Cardiac atrium fibroblast (primary cell): ENCODE measurements around the gene PHRF1. TPM values are rescaled to one million over a fixed set of nuclear protein-coding genes. Genes with fewer than 3 reads are reported as not detected.

ENCODE experiments used
- total RNA-seq: library from RNA; depleted of rRNA; stranded (reverse); fragments of >200 nt; gene quantifications from 2 replicates; pipeline ENCODE4 v1.2.3, GENCODE V29; 2015

PHRF1 gene, protein sequence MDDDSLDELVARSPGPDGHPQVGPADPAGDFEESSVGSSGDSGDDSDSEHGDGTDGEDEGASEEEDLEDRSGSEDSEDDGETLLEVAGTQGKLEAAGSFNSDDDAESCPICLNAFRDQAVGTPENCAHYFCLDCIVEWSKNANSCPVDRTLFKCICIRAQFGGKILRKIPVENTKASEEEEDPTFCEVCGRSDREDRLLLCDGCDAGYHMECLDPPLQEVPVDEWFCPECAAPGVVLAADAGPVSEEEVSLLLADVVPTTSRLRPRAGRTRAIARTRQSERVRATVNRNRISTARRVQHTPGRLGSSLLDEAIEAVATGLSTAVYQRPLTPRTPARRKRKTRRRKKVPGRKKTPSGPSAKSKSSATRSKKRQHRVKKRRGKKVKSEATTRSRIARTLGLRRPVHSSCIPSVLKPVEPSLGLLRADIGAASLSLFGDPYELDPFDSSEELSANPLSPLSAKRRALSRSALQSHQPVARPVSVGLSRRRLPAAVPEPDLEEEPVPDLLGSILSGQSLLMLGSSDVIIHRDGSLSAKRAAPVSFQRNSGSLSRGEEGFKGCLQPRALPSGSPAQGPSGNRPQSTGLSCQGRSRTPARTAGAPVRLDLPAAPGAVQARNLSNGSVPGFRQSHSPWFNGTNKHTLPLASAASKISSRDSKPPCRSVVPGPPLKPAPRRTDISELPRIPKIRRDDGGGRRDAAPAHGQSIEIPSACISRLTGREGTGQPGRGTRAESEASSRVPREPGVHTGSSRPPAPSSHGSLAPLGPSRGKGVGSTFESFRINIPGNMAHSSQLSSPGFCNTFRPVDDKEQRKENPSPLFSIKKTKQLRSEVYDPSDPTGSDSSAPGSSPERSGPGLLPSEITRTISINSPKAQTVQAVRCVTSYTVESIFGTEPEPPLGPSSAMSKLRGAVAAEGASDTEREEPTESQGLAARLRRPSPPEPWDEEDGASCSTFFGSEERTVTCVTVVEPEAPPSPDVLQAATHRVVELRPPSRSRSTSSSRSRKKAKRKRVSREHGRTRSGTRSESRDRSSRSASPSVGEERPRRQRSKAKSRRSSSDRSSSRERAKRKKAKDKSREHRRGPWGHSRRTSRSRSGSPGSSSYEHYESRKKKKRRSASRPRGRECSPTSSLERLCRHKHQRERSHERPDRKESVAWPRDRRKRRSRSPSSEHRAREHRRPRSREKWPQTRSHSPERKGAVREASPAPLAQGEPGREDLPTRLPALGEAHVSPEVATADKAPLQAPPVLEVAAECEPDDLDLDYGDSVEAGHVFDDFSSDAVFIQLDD (N-terminal part only)
- 13.0 and 17.2 TPM in 2 replicates for total RNA-seq

GRCh38 chr11:575996-576768 lies at the start of gene PHRF1:
TSS of gene PHRF1 (plus strand) at chr11:576470. CDS start at chr11:581513, 5,043 bp downstream.

GRCh38 chr11:535519-536454 lies 40.5 kb upstream of the PHRF1 start, which contains the start of gene HRAS:
TSS of gene HRAS (minus strand) at chr11:535576.

DNA sequence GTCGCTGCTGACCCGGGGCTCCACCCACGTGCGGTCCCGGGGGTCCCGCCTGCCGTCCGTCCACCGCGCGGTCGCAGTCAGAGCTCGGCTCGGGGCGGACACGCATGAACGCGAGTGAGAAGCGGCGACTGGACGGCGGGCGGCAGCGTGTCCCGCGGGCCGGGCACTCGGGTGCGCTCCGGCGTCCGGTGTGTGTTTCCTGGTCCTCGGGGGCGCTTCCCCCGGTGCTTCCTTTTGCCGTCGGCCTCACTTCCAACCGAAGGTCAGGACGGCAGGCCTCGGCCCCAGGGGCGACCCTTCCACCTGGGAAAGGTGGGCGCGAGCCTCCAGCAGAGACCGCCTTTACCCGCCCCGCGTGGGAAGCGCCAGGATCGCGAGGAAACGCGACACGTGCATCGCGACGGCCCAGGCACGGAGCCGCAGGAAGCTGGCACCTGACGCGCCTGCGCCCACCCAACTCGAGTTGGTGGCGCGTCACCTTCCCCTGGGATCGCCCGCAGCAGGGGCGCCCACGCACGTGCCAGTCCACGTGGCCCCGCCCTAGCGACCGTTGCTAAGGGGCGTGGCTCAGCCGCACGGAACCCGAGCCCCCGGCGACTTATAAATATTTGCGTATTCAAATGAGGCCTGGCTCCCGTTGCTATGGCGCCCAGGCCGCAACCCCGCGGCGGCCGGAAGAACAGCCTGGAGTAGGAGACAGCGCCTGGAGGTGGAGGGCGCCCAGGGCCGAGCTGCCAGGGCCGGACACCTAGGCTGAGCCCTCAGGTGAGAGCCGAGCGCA lies 39.2 kb upstream of the PHRF1 start, which contains the start of gene LRRC56:
TSS of gene LRRC56 (plus strand) at position 687 of the 781 bp plus-strand sequence. CDS start 3,158 bp downstream, outside the sequence.

GRCh38 chr11:560305-561147 lies 15.7 kb upstream of the PHRF1 start, which contains the start of the genes LMNTD2 and RASSF7:
TSS of gene LMNTD2 (minus strand) at chr11:560738. CDS start at chr11:560716, 22 bp downstream.
TSS of gene RASSF7 (plus strand) at chr11:560970. CDS start at chr11:561769, 799 bp downstream.

DNA sequence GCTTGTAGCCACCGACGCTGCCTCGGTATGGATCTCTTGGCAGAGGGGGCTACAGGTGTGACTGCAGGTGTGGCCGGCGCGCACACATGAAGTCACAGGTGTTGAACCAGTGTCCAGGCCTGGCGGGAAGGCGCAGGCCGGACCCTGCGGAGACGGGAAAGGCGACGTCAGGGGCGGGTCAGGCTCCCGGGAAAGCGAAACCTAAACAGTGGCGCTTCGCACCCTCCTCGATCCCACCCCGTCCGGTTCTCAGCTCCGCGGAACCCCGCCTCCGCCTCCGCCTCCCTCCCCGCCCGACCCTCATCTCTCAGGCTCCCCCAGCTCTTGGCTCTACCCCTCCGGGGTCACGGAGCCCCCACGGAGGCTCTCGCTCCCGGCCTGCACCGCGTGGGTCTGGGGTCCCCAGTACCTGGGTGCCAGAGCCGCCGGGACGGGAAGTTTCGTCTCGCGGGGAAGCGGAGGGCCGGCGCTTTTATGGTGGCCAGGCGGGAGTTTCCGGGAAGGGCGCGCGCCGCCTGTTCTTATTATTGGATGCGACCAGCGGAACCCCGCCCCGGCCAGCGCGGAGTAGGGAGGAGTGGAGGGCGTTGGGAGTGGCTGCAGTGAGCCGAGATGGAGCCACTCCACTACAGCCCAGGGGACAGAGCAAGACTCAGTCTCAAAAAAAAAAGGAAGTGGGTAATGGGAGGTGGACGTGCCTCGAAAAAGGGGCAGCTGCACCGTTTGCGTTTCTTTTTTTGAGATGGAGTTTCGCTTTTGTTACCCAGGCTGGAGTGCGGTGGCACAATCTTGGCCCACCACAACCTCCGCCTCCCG lies 39.4 kb downstream of the PHRF1 start, which contains the start of gene IRF7:
TSS of gene IRF7 (minus strand) at position 447 of the 816 bp plus-strand sequence. CDS start 586 bp downstream, outside the sequence.

GRCh38 chr11:624705-625635 lies 48.7 kb downstream of the PHRF1 start, which contains the start of gene CDHR5:
TSS of gene CDHR5 (minus strand) at chr11:624955. CDS start at chr11:624902, 53 bp downstream.

GRCh38 chr11:626475-627307 lies 50.4 kb downstream of the PHRF1 start, which contains the start of gene SCT:
TSS of gene SCT (minus strand) at chr11:627181. CDS start at chr11:627143, 38 bp downstream.

DNA sequence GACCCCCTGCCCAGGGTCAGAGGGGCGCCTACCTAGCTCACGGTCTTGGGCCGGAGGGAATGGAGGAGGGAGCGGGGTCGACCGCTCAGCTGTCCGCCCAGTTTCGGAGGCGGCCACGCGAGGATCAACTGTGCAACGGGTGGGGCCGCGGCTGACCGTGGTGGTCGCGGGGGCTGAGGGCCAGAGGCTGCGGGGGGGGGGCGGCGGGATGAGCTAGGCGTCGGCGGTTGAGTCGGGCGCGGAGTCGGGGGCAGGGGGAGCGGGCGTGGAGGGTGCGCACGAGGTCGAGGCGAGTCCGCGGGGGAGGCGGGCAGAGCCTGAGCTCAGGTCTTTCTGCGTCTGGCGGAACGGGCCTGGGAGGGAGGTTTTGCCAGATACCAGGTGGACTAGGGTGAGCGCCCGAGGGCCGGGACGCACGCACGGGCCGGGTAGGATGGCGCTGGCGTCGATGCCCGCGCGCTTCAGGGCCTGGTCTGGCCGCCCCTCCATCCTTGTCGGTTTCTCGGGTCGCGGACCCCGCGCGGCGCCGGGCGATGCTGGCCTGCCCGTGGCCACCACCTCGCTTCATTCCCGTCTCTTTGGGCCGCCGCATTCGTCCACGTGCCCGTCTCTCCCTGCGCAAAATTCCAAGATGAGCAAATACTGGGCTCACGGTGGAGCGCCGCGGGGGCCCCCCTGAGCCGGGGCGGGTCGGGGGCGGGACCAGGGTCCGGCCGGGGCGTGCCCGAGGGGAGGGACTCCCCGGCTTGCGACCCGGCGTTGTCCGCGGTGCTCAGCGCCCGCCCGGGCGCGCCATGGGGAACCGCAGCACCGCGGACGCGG lies 60.5 kb downstream of the PHRF1 start, which contains the start of gene DRD4:
TSS of gene DRD4 (plus strand) at position 759 of the 822 bp plus-strand sequence. CDS start at position 795, 36 bp downstream.

Other genes starting within 250 kb of the PHRF1 start
- gene B4GALNT4, start 207.0 kb upstream of the PHRF1 start, total RNA-seq, result 2.3 and 7.1 TPM in 2 replicates
- 0.54 and 3.2 TPM in 2 replicates for gene PKP3, start 182.3 kb upstream of the PHRF1 start, total RNA-seq
- gene SIGIRR, start 161.5 kb upstream of the PHRF1 start, total RNA-seq, result 42.4 and 43.0 TPM in 2 replicates
- not detected in 2 replicates for gene ANO9, start 134.5 kb upstream of the PHRF1 start, total RNA-seq
- gene PTDSS2, start 126.2 kb upstream of the PHRF1 start, total RNA-seq, result 36.3 and 40.8 TPM in 2 replicates
- 451 and 498 TPM in 2 replicates for gene RNH1, start 69.2 kb upstream of the PHRF1 start, total RNA-seq
- 46.4 and 67.1 TPM in 2 replicates for gene HRAS, start 40.9 kb upstream of the PHRF1 start, total RNA-seq
- gene LRRC56, start 38.9 kb upstream of the PHRF1 start, total RNA-seq, result 0.16 and 1.3 TPM in 2 replicates
- 0.81 and 3.1 TPM in 2 replicates for gene LMNTD2, start 15.7 kb upstream of the PHRF1 start, total RNA-seq
- gene RASSF7, start 15.5 kb upstream of the PHRF1 start, total RNA-seq, result 8.3 and 11.3 TPM in 2 replicates
- gene IRF7, start 39.5 kb downstream of the PHRF1 start, total RNA-seq, result 20.4 and 34.1 TPM in 2 replicates
- not detected in 2 replicates for gene CDHR5, start 48.5 kb downstream of the PHRF1 start, total RNA-seq
- not detected in 2 replicates for gene SCT, start 50.7 kb downstream of the PHRF1 start, total RNA-seq
- gene DRD4, start 60.8 kb downstream of the PHRF1 start, total RNA-seq, result not detected in 2 replicates
- 25.1 and 28.2 TPM in 2 replicates for gene DEAF1, start 118.8 kb downstream of the PHRF1 start, total RNA-seq
- gene TMEM80, start 119.3 kb downstream of the PHRF1 start, total RNA-seq, result 16.6 and 29.0 TPM in 2 replicates
- gene EPS8L2, start 129.8 kb downstream of the PHRF1 start, total RNA-seq, result 11.7 and 14.1 TPM in 2 replicates
- gene TALDO1, start 171.0 kb downstream of the PHRF1 start, total RNA-seq, result 167 and 182 TPM in 2 replicates
- 39.0 and 42.3 TPM in 2 replicates for gene GATD1, start 201.0 kb downstream of the PHRF1 start, total RNA-seq
- gene CEND1, start 213.6 kb downstream of the PHRF1 start, total RNA-seq, result 0.97 and 2.2 TPM in 2 replicates
- gene SLC25A22, start 221.8 kb downstream of the PHRF1 start, total RNA-seq, result 26.9 and 46.8 TPM in 2 replicates
- gene PIDD1, start 228.8 kb downstream of the PHRF1 start, total RNA-seq, result 5.2 and 7.2 TPM in 2 replicates
- gene RPLP2, start 233.5 kb downstream of the PHRF1 start, total RNA-seq, result 498 and 553 TPM in 2 replicates
- gene PNPLA2, start 242.4 kb downstream of the PHRF1 start, total RNA-seq, result 27.1 and 29.4 TPM in 2 replicates